ENCODE results near the gene RBM28. TPM values are rescaled to one million over a fixed set of nuclear protein-coding genes. Genes with fewer than 3 reads are reported as not detected.

Gene RBM28
- total RNA-seq, 2 experiments from 2014 or later = 55.0 to 55.2 TPM

- CTCF ChIA-PET = no interaction called here
- no peak overlapping the region for H3K27ac Mint-ChIP-seq
These were observed 76.1 kb downstream of the RBM28 start for GRCh38 chr7:128267595-128267924.

DNA sequence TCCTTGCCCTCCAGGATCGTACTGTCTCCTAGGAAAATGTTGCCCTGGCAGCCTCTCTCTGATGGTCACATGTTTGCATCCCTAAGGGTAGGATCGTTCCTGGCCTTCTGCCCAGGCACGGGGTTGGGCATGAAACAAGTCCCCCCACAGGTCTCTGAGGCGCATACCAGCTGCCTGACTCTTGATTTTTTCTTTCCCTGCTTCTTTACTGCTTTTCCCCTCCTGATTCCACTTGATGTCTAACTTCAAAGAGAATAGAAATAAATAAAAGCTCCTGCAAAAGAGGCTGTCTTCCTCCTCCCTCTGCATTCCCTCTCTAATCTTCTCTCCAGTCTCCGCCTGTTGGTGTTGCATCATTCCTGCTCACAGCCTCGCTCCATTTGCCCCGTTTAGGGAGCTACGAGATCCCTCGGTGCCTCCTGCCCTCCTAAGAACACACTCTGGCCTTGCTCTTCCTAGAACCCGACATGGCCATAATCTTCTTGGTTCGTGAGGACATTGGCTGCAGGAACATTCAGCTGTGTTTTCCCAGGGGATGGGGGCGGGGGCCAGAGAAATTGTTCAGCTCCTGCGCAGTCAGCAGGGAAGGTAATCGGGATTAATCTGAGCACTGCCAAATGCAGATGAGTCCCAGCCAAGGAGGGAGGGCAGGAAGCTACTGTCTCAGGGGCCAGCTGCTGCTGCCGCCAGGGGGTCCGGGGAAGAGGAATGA is 76.7 kb downstream of the RBM28 start:
- intact Hi-C loops (cut with DNase I, micrococcal nuclease) = no loop called here
- ChIA-PET CTCF (no interaction called here), POLR2A (no interaction called here)
- no peaks in the 10 kb centered on the region for H3K9me3 Mint-ChIP-seq (ENCODE audit: low read depth)
- no peaks in the 10 kb centered on the region for H3K4me1 Mint-ChIP-seq
- no peak overlapping the region for H3K4me3 Mint-ChIP-seq
- H3K36me3 Mint-ChIP-seq (ENCODE audit: low read depth) = no peaks in the 10 kb centered on the region
- ATAC-seq (no peak), DNase-seq (no peak)
- H3K27ac Mint-ChIP-seq = no peak overlapping the region
- H3K27me3 Mint-ChIP-seq = peaks cover 19% of the 10 kb centered on the region

More at GRCh38 chr7:128267595-128267924, 76.1 kb downstream of the RBM28 start:
- ATAC-seq = no peak
- intact Hi-C loops (cut with DNase I, micrococcal nuclease) = no loop called here
- POLR2A ChIA-PET = no interaction called here
- DNase-seq = no peak
- Mint-ChIP-seq H3K9me3 (ENCODE audit: low read depth) (no peaks in the 10 kb centered on the region), H3K4me3 (no peak overlapping the region), H3K36me3 (ENCODE audit: low read depth) (no peaks in the 10 kb centered on the region), H3K4me1 (no peaks in the 10 kb centered on the region), H3K27me3 (peaks cover 22% of the 10 kb centered on the region)

GRCh38 chr7:128266529-128266882 is 77.2 kb downstream of the RBM28 start:
- ChIA-PET POLR2A (no interaction called here), CTCF (no interaction called here)
- H3K27ac Mint-ChIP-seq = no peak overlapping the region
- intact Hi-C loops (cut with DNase I, micrococcal nuclease) = no loop called here
- ATAC-seq = no peak
- no peak overlapping the region for H3K4me3 Mint-ChIP-seq
- no peaks in the 10 kb centered on the region for H3K36me3 Mint-ChIP-seq (ENCODE audit: low read depth)
- no peaks in the 10 kb centered on the region for H3K4me1 Mint-ChIP-seq
- DNase-seq = no peak
- H3K9me3 Mint-ChIP-seq (ENCODE audit: low read depth) = no peaks in the 10 kb centered on the region
- peaks cover 19% of the 10 kb centered on the region for H3K27me3 Mint-ChIP-seq

GRCh38 chr7:128265906-128266300 is 77.8 kb downstream of the RBM28 start:
- ChIA-PET CTCF (no interaction called here), POLR2A (no interaction called here)
- intact Hi-C loops (cut with DNase I, micrococcal nuclease) = no loop called here
- no peak for ATAC-seq
- Mint-ChIP-seq H3K27ac (no peak overlapping the region), H3K9me3 (ENCODE audit: low read depth) (no peaks in the 10 kb centered on the region), H3K4me3 (no peak overlapping the region), H3K36me3 (ENCODE audit: low read depth) (no peaks in the 10 kb centered on the region), H3K27me3 (peaks cover 16% of the 10 kb centered on the region), H3K4me1 (no peaks in the 10 kb centered on the region)
- no peak for DNase-seq

DNA sequence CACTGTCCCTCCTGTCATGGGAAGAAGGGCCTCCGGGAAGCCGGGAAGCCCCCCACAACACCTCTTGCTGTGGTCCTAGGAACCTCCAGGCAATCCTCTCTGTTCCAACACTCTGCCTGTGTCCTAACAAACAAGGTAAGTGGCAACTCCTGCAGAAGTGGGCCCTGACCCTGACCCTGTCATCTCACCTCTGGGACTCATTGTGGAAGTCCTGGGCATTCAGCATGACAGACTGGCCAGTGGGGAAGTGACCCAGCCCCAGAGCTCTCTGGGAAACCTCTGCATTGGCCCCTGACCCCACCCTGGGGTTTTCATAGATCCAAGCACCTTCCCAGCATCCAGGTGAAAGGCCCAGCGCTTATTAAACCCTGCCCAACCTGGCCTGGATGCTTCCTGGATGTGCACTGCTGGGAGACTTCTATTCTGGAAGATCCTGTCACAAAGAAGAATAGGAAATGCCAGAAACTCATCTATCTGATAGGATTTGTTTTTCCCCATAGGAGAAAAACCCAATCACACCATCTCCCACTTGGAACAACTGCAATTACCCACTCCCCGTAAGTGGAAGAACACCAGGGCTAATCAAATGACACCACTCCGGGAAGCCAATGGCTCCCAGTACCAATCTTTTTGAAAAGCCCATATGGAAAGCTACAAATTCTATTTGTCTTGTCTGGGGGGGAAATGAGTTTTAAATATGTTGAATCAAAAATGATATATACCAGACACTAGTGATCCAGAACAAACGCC is 78.4 kb downstream of the RBM28 start:
- H3K27ac Mint-ChIP-seq = no peak overlapping the region
- no peaks in the 10 kb centered on the region for H3K9me3 Mint-ChIP-seq (ENCODE audit: low read depth)
- POLR2A ChIA-PET = no interaction called here
- H3K27me3 Mint-ChIP-seq = peaks cover 16% of the 10 kb centered on the region
- CTCF ChIA-PET = no interaction called here
- H3K4me1 Mint-ChIP-seq = no peaks in the 10 kb centered on the region
- ATAC-seq (no peak), DNase-seq (no peak)
- intact Hi-C loops (cut with DNase I, micrococcal nuclease) = no loop called here
- H3K4me3 Mint-ChIP-seq = no peak overlapping the region
- H3K36me3 Mint-ChIP-seq (ENCODE audit: low read depth) = no peaks in the 10 kb centered on the region

DNA sequence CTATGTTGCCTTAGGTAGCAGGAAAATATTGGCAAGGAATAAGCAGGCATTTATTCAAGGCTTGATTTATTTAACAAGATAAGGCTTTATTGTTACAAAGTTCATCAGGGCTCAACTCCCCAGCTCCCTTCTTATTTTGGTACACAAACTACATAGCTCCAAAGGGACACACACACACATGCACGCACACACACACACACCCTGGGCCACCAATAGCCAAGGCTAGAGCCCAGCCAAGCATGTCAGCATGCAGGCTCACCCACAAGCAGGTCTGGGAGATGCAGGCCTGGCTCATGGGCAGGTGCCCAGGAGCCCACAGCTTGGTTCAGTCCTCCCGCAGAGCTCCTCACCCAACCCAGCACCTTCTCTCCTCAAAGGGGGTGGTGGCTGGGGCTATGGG is 79.2 kb downstream of the RBM28 start:
- Mint-ChIP-seq H3K4me3 (no peak overlapping the region), H3K9me3 (ENCODE audit: low read depth) (no peaks in the 10 kb centered on the region), H3K27ac (no peak overlapping the region), H3K4me1 (no peaks in the 10 kb centered on the region), H3K27me3 (peaks cover 12% of the 10 kb centered on the region), H3K36me3 (ENCODE audit: low read depth) (no peaks in the 10 kb centered on the region)
- POLR2A ChIA-PET = interaction anchor here (0.5 kb wide), 1 partner anchor 16 kb away, joined by 3 read pairs; no protein-coding TSS in a partner anchor
- intact Hi-C loops (cut with DNase I, micrococcal nuclease) = no loop called here
- ATAC-seq (no peak), DNase-seq (no peak)
- CTCF ChIA-PET = interaction anchor here (0.6 kb wide), 1 partner anchor 651 kb away, joined by 3 read pairs; no protein-coding TSS in a partner anchor

DNA sequence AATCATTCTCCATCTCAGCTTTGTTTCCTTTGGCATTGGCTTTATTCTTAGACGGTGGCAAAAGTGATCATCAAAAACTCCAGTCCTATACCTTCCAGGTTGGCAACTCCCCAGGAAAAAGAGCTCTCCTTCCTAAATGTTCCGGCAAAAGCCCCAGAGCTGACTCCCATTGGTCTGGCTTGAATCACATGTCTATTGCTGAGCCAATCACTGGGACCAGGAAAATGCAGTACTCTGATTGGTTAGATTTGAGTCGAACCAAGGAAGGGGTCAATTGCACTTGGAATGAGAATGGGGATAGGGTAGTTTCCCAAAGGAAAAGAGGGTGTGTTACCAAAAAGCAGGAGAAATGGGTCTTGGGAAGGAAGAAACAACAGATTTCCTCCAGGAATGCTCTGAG is 80.3 kb downstream of the RBM28 start:
- CTCF ChIA-PET = no interaction called here
- no peak for DNase-seq
- Mint-ChIP-seq H3K27me3 (peaks cover 5% of the 10 kb centered on the region), H3K9me3 (ENCODE audit: low read depth) (no peaks in the 10 kb centered on the region), H3K27ac (no peak overlapping the region), H3K4me3 (no peak overlapping the region), H3K4me1 (no peaks in the 10 kb centered on the region), H3K36me3 (ENCODE audit: low read depth) (no peaks in the 10 kb centered on the region)
- intact Hi-C loops (cut with DNase I, micrococcal nuclease) = no loop called here
- no peak for ATAC-seq
- POLR2A ChIA-PET = no interaction called here

DNA sequence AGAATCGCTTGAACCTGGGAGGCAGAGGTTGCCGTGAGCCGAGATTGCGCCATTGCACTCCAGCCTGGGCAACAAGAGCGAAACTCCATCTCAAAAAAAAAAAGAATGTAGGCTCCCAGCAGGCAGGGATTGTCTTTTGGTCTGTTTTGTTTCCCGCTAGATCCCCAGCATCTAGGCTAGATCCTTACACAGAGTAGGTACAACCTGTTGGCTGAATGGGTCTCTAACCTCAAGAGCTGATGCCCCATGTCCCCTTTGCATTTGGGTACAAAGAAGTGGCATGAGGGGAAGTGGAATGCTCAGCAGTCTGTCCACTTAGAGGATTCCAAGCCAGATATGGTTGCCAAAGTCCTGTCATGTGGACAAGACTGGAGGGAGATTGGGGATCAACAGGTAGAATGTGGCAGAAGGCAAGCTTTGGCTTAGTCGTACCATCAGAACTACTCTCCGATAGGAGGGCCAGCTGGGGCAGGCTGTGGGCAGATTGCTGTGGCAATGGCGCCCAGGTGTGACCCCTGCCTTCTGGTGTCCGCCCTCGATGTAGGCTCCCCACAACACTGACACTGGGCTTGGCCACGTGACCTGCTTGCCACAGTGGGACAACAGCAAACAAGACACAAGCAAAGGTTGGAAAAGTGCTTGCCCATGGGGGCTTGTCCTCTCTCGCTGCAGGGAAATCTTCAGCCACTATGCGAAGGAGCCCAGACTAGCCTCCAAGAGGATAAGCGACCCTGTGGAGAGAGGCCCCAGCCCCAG is 81.3 kb downstream of the RBM28 start:
- ATAC-seq = no peak
- CTCF ChIA-PET = interaction anchor here (1.1 kb wide), 1 partner anchor 52 kb away, joined by 3 read pairs; no protein-coding TSS in a partner anchor
- no peak overlapping the region for H3K4me3 Mint-ChIP-seq
- no peaks in the 10 kb centered on the region for H3K36me3 Mint-ChIP-seq (ENCODE audit: low read depth)
- no peaks in the 10 kb centered on the region for H3K9me3 Mint-ChIP-seq (ENCODE audit: low read depth)
- H3K4me1 Mint-ChIP-seq = no peaks in the 10 kb centered on the region
- POLR2A ChIA-PET = no interaction called here
- DNase-seq = no peak
- intact Hi-C loops (cut with DNase I, micrococcal nuclease) = no loop called here
- H3K27me3 Mint-ChIP-seq = peaks cover 2% of the 10 kb centered on the region
- no peak overlapping the region for H3K27ac Mint-ChIP-seq

GRCh38 chr7:128260069-128260795 is 83.5 kb downstream of the RBM28 start:
- no peaks in the 10 kb centered on the region for H3K9me3 Mint-ChIP-seq (ENCODE audit: low read depth)
- H3K27ac Mint-ChIP-seq = no peak overlapping the region
- H3K27me3 Mint-ChIP-seq = no peaks in the 10 kb centered on the region
- intact Hi-C loops (cut with DNase I, micrococcal nuclease) = no loop called here
- no peaks in the 10 kb centered on the region for H3K4me1 Mint-ChIP-seq
- no peaks in the 10 kb centered on the region for H3K36me3 Mint-ChIP-seq (ENCODE audit: low read depth)
- no peak overlapping the region for H3K4me3 Mint-ChIP-seq
- CTCF ChIA-PET = no interaction called here
- POLR2A ChIA-PET = no interaction called here
- DNase-seq (no peak), ATAC-seq (no peak)

- H3K36me3 Mint-ChIP-seq (ENCODE audit: low read depth) = no peaks in the 10 kb centered on the region
- H3K27ac Mint-ChIP-seq = no peak overlapping the region
- no peaks in the 10 kb centered on the region for H3K9me3 Mint-ChIP-seq (ENCODE audit: low read depth)
- ATAC-seq = no peak
- DNase-seq = no peak
- H3K4me3 Mint-ChIP-seq = no peak overlapping the region
- ChIA-PET POLR2A (no interaction called here), CTCF (no interaction called here)
- H3K4me1 Mint-ChIP-seq = no peaks in the 10 kb centered on the region
- no peaks in the 10 kb centered on the region for H3K27me3 Mint-ChIP-seq
- intact Hi-C loops (cut with DNase I, micrococcal nuclease) = no loop called here
These were observed 84.3 kb downstream of the RBM28 start for GRCh38 chr7:128259131-128260061.

GRCh38 chr7:128257458-128257857 is 86.2 kb downstream of the RBM28 start:
- no peaks in the 10 kb centered on the region for H3K4me1 Mint-ChIP-seq
- no peak overlapping the region for H3K27ac Mint-ChIP-seq
- H3K4me3 Mint-ChIP-seq = no peak overlapping the region
- no peaks in the 10 kb centered on the region for H3K36me3 Mint-ChIP-seq (ENCODE audit: low read depth)
- H3K9me3 Mint-ChIP-seq (ENCODE audit: low read depth) = no peaks in the 10 kb centered on the region
- no peaks in the 10 kb centered on the region for H3K27me3 Mint-ChIP-seq
- DNase-seq (no peak), ATAC-seq (no peak)
- CTCF ChIA-PET = interaction anchor here (0.6 kb wide), 1 partner anchor 183 kb away, joined by 5 read pairs; no protein-coding TSS in a partner anchor
- intact Hi-C loops (cut with DNase I, micrococcal nuclease) = no loop called here
- POLR2A ChIA-PET = no interaction called here

Data from activated CD4-positive, alpha-beta T cell treated with anti-CD3 and anti-CD28 coated beads for 36 hours (primary cell).